22Rv1 (cell line): Measurements from ENCODE around the gene CCDC188.

Source experiments
- CTCF ChIP-seq: fragments of 450-650 bp; IDR thresholded peaks from 2 replicates; pipeline ENCODE4 v1.5.1; 2017; ENCODE audit warnings: mild to moderate bottlenecking
- ZFX ChIP-seq: fragments of 450-650 bp; IDR thresholded peaks from 2 replicates; pipeline ENCODE4 v1.6.1; 2017; ENCODE audit warnings: antibody characterized with exemption, borderline replicate concordance

- TF ChIP-seq CTCF (no peak), ZFX (no peak)
These were observed 377 bp upstream of the CCDC188 start for GRCh38 chr22:20151276-20151588.
